Keratinocyte (primary cell): ENCODE results near the gene TNFSF15. TPM values are rescaled to one million over a fixed set of nuclear protein-coding genes. Genes with fewer than 3 reads are reported as not detected.

ENCODE experiments used
- DNase-seq: peaks from one replicate; pipeline ENCODE4 v3.0.0-alpha.2; 2011; ENCODE audit warnings: low read depth, missing footprints, low spot score
- FAIRE-seq: peaks from 2 replicates; lab custom pipeline; 2011; peaks lifted over from hg19 to GRCh38; lab: Jason Lieb, UNC
- H2AFZ ChIP-seq: 2 replicates; pipeline ENCODE4 v1.6.0; 2012; ENCODE audit warnings: low read length, control low read depth, inconsistent platforms; ENCODE audit not compliant: control insufficient read depth
- H3K27ac ChIP-seq: 2 replicates; pipeline ENCODE4 v1.5.1; 2011; ENCODE audit warnings: low read length; ENCODE audit not compliant: control insufficient read depth, insufficient read depth
- H3K27me3 ChIP-seq: 3 replicates; pipeline ENCODE4 v1.6.0; 2011; ENCODE audit warnings: low read length; ENCODE audit not compliant: control insufficient read depth, insufficient read depth; ENCODE audit errors: extremely low read depth
- H3K36me3 ChIP-seq, 2 experiments: 2 replicates in 1 of 2; 3 replicates in 1 of 2; pipeline ENCODE4 v1.5.1; 2011; ENCODE audit warnings: low read length in 2 of 2, mild to moderate bottlenecking in 1 of 2; ENCODE audit not compliant: control insufficient read depth in 2 of 2, insufficient read depth in 2 of 2; ENCODE audit errors: extremely low read depth in 1 of 2
- H3K4me1 ChIP-seq: 3 replicates; pipeline ENCODE4 v1.5.1; 2011; ENCODE audit warnings: low read length; ENCODE audit not compliant: control insufficient read depth, insufficient read depth; ENCODE audit errors: extremely low read depth
- H3K4me2 ChIP-seq: 3 replicates; pipeline ENCODE4 v1.6.0; 2011; ENCODE audit warnings: low read depth, low read length; ENCODE audit not compliant: control insufficient read depth, insufficient read depth; ENCODE audit errors: extremely low read depth
- H3K4me3 ChIP-seq, 3 experiments: fragments of 200-600 bp in 1 of 3; sonication (generic) in 1 of 3; 2 replicates in 2 of 3; 3 replicates in 1 of 3; pipeline ENCODE4 v1.5.1; 2011 to 2016; ENCODE audit warnings: low read length in 3 of 3, mild to moderate bottlenecking in 3 of 3, control low read depth in 2 of 3, inconsistent platforms in 1 of 3, low read depth in 1 of 3, mixed read lengths in 1 of 3, mixed run types in 1 of 3, moderate library complexity in 1 of 3; ENCODE audit not compliant: control insufficient read depth in 2 of 3, insufficient read depth in 2 of 3; ENCODE audit errors: extremely low read depth in 1 of 3
- H3K79me2 ChIP-seq: 2 replicates; pipeline ENCODE4 v1.6.0; 2012; ENCODE audit warnings: low read length; ENCODE audit not compliant: control insufficient read depth, insufficient read depth
- H3K9ac ChIP-seq: 3 replicates; pipeline ENCODE4 v1.6.0; 2011; ENCODE audit warnings: low read length; ENCODE audit not compliant: control insufficient read depth, insufficient read depth; ENCODE audit errors: extremely low read depth
- H3K9me1 ChIP-seq: 3 replicates; pipeline ENCODE4 v1.6.0; 2011; ENCODE audit warnings: low read length; ENCODE audit not compliant: control insufficient read depth, insufficient read depth; ENCODE audit errors: extremely low read depth
- H3K9me3 ChIP-seq: 2 replicates; pipeline ENCODE4 v1.5.1; 2012; ENCODE audit warnings: low read depth, low read length; ENCODE audit not compliant: control insufficient read depth
- H4K20me1 ChIP-seq: 3 replicates; pipeline ENCODE4 v1.6.0; 2011; ENCODE audit warnings: low read length; ENCODE audit not compliant: control insufficient read depth, insufficient read depth; ENCODE audit errors: extremely low read depth
- CTCF ChIP-seq, 3 experiments: IDR thresholded peaks in 1 of 3; conservative IDR thresholded peaks in 1 of 3; optimal IDR thresholded peaks in 1 of 3; 2 replicates in 2 of 3; 3 replicates in 1 of 3; pipeline versions ENCODE3 to v1.5.1; 2011; ENCODE audit warnings: low read length in 3 of 3, mild to moderate bottlenecking in 3 of 3, moderate library complexity in 2 of 3, control low read depth in 1 of 3, inconsistent platforms in 1 of 3; ENCODE audit not compliant: insufficient read depth in 2 of 3; ENCODE audit errors: extremely low read depth in 1 of 3
- EZH2 ChIP-seq: IDR thresholded peaks from one replicate; pipeline ENCODE4 v1.6.1; 2012; ENCODE audit warnings: inconsistent platforms, mild to moderate bottlenecking, low read length, moderate library complexity
- dilution Hi-C: fragments of 300-500 bp; cut with MboI; formaldehyde crosslinking; loops from one replicate; pipeline ENCODE4 v1.7.0; 2020; ENCODE audit warnings: low sequenced_read_pairs; ENCODE audit not compliant: extremely low pct_ligation_motif_present
- polyA plus RNA-seq, 5 experiments: library from polyadenylated mRNA; depleted of rRNA in 3 of 5; stranded (reverse) in 3 of 5; stranded (forward) in 1 of 5; unstranded in 1 of 5; fragments of >200 nt; gene quantifications; 1 replicate in 1 of 5; 2 replicates in 3 of 5; 3 replicates in 1 of 5; pipeline versions ENCODE4 v1.2.1 to v1.2.3, GENCODE V29; 2011 to 2012; ENCODE audit warnings: missing spikeins in 2 of 5, low read depth in 1 of 5, low replicate concordance in 1 of 5

The TNFSF15 gene
- polyA plus RNA-seq, 1 donor (not counting 4 experiments of a cell fraction or from before 2014, with no cell fraction given), result 1.1 TPM

- TF ChIP-seq EZH2 (no peak), CTCF (optimal IDR thresholded peaks at IDR 0.05 in 1 of 3, IDR thresholded peaks at IDR 0.05 in 1 of 3, conservative IDR thresholded peaks at IDR 0.05 in 1 of 3; ENCODE audit: extremely low read depth in 1 of 3, insufficient read depth in 2 of 3, low read length in 3 of 3) (no peak)
- H3K79me2 ChIP-seq, result no peaks in the 10 kb centered on the region
- H3K4me1 ChIP-seq, result no peaks in the 10 kb centered on the region
- H3K9me3 ChIP-seq, result no peaks in the 10 kb centered on the region
- H3K9me1 ChIP-seq, result no peaks in the 10 kb centered on the region
- DNase-seq (no peak), FAIRE-seq (no peak)
- no peak overlapping the region for H2AFZ ChIP-seq
- no peak overlapping the region for H3K4me2 ChIP-seq
- H3K36me3 ChIP-seq, result no peaks in the 10 kb centered on the region
- H3K9ac ChIP-seq, result no peak overlapping the region
- H3K4me3 ChIP-seq, result no peak overlapping the region
- no peaks in the 10 kb centered on the region for H4K20me1 ChIP-seq
- no peak overlapping the region for H3K27ac ChIP-seq
- H3K27me3 ChIP-seq, result peaks cover 15% of the 10 kb centered on the region
- dilution Hi-C loops, result no loop called here
Measured at GRCh38 chr9:114757984-114758383, 47.9 kb downstream of the TNFSF15 start.

- no peaks in the 10 kb centered on the region for H4K20me1 ChIP-seq
- no peaks in the 10 kb centered on the region for H3K36me3 ChIP-seq
- no peak for FAIRE-seq
- TF ChIP-seq EZH2 (no peak), CTCF (optimal IDR thresholded peaks at IDR 0.05 in 1 of 3, IDR thresholded peaks at IDR 0.05 in 1 of 3, conservative IDR thresholded peaks at IDR 0.05 in 1 of 3; ENCODE audit: extremely low read depth in 1 of 3, insufficient read depth in 2 of 3, low read length in 3 of 3) (no peak)
- H3K4me1 ChIP-seq, result no peaks in the 10 kb centered on the region
- H3K4me3 ChIP-seq, result no peak overlapping the region
- no peak for DNase-seq
- H3K9me3 ChIP-seq, result no peaks in the 10 kb centered on the region
- no peaks in the 10 kb centered on the region for H3K9me1 ChIP-seq
- H2AFZ ChIP-seq, result no peak overlapping the region
- H3K9ac ChIP-seq, result no peak overlapping the region
- H3K27me3 ChIP-seq, result peaks cover 15% of the 10 kb centered on the region
- H3K79me2 ChIP-seq, result no peaks in the 10 kb centered on the region
- dilution Hi-C loops, result no loop called here
- H3K27ac ChIP-seq, result no peak overlapping the region
- no peak overlapping the region for H3K4me2 ChIP-seq
Measured at GRCh38 chr9:114757395-114757794, 48.4 kb downstream of the TNFSF15 start.
